Bronchial epithelial cell (primary cell): ENCODE results near the gene HDC. TPM values are rescaled to one million over a fixed set of nuclear protein-coding genes. Genes with fewer than 3 reads are reported as not detected.

Experiments
- DNase-seq: peaks from one replicate; pipeline ENCODE4 v3.0.0-alpha.2; 2010; ENCODE audit warnings: low read depth
- FAIRE-seq: peaks from 2 replicates; lab custom pipeline; 2011; peaks lifted over from hg19 to GRCh38; lab: Jason Lieb, UNC
- H3K27me3 ChIP-seq: 2 replicates; pipeline ENCODE4 v1.5.1; 2011; ENCODE audit warnings: low read length; ENCODE audit not compliant: control insufficient read depth, insufficient read depth
- H3K36me3 ChIP-seq: 2 replicates; pipeline ENCODE4 v1.5.1; 2011; ENCODE audit warnings: low read length; ENCODE audit not compliant: control insufficient read depth, insufficient read depth
- H3K4me3 ChIP-seq: 2 replicates; pipeline ENCODE4 v1.5.1; 2011; ENCODE audit warnings: mild to moderate bottlenecking, low read depth, low read length, control low read depth
- total RNA-seq: library from RNA; depleted of rRNA; stranded (reverse); fragments of >200 nt; gene quantifications from 2 replicates; pipeline ENCODE4 v1.2.1, GENCODE V29; 2014
- TF ChIP-seq, protein P1 (sequence below): IDR thresholded peaks from 2 replicates; pipeline ENCODE4 v1.5.1; 2011; ENCODE audit warnings: mild to moderate bottlenecking, moderate library complexity, low read length, control low read depth, inconsistent platforms; ENCODE audit not compliant: insufficient read depth, severe bottlenecking

The HDC gene
- total RNA-seq, 1 donor from 2014 or later, result not detected

DNA sequence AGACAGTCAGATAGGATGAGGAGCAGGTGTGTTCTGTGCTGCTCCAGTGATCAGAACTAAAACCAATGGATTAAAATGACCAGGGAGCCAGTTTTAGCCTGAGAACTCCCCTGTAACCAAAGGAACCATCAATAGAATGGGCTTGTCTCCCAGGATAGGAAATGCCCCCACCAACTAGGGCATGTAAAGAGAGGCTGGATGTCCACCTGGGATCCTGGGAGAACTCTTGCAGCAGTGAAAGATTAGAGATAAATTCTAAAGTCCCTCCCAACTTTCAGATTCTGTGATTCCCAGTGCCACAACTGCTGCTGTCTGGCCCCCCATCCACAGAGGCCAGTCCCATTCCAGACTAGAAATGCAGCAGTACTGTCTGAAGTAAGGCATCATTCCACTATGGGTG, 33.8 kb downstream of the HDC start:
- DNase-seq (no peak), FAIRE-seq (no peak)
- Histone ChIP-seq H3K36me3 (no peaks in the 10 kb centered on the region), H3K27me3 (no peaks in the 10 kb centered on the region), H3K4me3 (no peak overlapping the region)
- TF ChIP-seq, protein P1, sequence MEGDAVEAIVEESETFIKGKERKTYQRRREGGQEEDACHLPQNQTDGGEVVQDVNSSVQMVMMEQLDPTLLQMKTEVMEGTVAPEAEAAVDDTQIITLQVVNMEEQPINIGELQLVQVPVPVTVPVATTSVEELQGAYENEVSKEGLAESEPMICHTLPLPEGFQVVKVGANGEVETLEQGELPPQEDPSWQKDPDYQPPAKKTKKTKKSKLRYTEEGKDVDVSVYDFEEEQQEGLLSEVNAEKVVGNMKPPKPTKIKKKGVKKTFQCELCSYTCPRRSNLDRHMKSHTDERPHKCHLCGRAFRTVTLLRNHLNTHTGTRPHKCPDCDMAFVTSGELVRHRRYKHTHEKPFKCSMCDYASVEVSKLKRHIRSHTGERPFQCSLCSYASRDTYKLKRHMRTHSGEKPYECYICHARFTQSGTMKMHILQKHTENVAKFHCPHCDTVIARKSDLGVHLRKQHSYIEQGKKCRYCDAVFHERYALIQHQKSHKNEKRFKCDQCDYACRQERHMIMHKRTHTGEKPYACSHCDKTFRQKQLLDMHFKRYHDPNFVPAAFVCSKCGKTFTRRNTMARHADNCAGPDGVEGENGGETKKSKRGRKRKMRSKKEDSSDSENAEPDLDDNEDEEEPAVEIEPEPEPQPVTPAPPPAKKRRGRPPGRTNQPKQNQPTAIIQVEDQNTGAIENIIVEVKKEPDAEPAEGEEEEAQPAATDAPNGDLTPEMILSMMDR, result no peak

DNA sequence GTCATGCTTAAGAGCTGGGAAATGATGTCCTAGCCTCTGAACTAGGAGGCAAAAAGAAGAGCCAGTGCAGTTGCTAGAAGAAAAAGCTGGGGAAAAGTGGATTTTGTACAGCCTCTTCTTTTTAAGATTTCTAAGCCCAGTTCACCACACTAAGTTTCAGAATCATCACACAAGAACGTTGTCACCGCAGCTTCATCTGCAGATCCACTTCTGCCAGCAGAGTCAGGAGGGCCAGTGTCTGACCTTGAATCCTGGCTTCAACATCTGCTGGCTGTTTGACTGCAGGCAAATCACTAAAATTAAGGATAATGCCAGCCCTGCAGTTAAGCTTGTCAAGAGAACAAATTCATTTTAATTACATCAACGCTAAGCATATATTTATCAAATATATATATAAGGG, 36.2 kb downstream of the HDC start:
- DNase-seq, result no peak
- no peaks in the 10 kb centered on the region for H3K27me3 ChIP-seq
- H3K36me3 ChIP-seq, result no peaks in the 10 kb centered on the region
- TF ChIP-seq, protein P1, result no peak
- H3K4me3 ChIP-seq, result no peak overlapping the region
- no peak for FAIRE-seq

DNA sequence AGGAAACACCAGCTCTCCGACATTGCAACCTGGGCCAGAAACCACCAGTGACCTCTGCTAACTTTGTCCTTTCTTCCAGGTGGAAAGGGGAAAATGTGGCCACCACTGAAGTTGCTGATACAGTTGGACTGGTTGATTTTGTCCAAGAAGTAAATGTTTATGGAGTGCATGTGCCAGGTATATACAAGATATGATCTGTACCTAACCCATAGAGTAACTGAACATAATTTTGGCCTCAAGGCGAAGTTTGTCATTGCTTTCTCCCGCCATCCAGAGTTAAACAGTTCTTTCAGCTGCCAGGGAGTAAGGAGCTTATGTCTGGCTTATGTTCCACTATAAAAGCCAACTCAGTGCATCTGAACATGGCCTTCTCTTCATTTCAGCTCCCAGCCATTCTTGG, 36.7 kb downstream of the HDC start:
- TF ChIP-seq, protein P1, result no peak
- Histone ChIP-seq H3K36me3 (no peaks in the 10 kb centered on the region), H3K27me3 (no peaks in the 10 kb centered on the region), H3K4me3 (no peak overlapping the region)
- DNase-seq (no peak), FAIRE-seq (no peak)

DNA sequence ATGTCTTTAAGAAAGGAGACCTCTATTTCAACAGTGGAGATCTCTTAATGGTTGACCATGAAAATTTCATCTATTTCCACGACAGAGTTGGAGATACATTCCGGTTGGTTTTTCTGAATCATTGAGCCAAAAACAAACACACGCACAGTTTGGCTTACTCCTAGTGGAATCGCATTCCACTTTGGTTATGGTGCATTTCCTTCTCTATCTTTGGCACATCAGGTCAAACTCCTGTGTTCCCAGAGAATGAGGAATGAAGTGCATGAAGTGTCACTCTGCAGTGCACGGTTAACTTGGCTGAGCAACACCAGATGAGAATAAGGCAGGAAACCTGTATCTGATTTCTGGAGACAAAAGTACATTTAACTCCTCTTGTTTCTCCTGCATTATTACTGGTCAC, 38.5 kb downstream of the HDC start:
- Histone ChIP-seq H3K27me3 (no peaks in the 10 kb centered on the region), H3K4me3 (no peak overlapping the region)
- TF ChIP-seq, protein P1, result no peak

DNA sequence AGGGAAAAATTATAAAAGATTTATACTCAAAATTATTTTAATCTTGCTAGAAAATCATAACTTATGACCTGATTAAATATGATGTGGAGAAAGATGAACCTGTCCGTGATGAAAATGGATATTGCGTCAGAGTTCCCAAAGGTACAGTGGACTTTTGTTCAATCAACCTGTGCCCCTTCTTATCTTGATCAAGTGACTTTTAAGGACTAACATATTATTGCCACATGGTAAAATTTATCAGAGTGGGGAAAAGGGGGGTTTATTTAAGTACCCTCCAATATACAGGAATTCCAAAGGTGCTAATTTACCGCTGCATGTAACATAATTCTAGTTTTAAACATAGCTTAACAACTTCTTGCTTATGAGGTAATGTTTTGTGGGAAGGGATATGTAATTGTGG, 39.6 kb downstream of the HDC start:
- Histone ChIP-seq H3K4me3 (no peak overlapping the region), H3K27me3 (no peaks in the 10 kb centered on the region), H3K36me3 (no peaks in the 10 kb centered on the region)
- TF ChIP-seq, protein P1, result no peak
- FAIRE-seq (no peak), DNase-seq (no peak)

More for the DNA sequence above, 38.5 kb downstream of the HDC start:
- FAIRE-seq (no peak), DNase-seq (no peak)
- H3K36me3 ChIP-seq, result no peaks in the 10 kb centered on the region

DNA sequence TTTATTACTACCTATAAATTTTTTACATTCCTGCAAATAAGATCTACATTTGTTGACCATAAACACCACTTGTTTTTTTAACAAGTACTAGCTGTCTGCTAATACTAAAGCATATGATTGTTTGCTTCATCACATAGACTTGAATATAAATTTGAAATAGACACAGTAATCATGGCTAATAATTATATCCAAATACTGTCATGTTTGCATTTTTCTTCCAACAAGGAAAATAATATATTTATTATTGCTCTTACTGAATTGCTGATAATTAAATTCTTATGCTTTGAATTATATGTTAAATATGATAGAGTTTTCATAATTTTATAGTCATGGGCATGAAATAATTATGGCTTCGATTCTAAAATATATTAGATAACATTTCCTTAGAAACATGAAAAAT, 40.5 kb downstream of the HDC start:
- FAIRE-seq, result no peak
- no peak for DNase-seq
- TF ChIP-seq, protein P1, result no peak

More for the DNA sequence above, 40.5 kb downstream of the HDC start:
- no peak overlapping the region for H3K4me3 ChIP-seq
- H3K27me3 ChIP-seq, result no peaks in the 10 kb centered on the region
- no peaks in the 10 kb centered on the region for H3K36me3 ChIP-seq
